NCI-H460 (cell line): ENCODE data around the gene PPP4R1. TPM values are rescaled to one million over a fixed set of nuclear protein-coding genes. Genes with fewer than 3 reads are reported as not detected.
A peak's percentile ranks its signal among the peaks of the same experiment; 100 is the strongest.

ENCODE experiments used
- DNase-seq: peaks from one replicate; pipeline ENCODE4 v3.0.0-alpha.2; 2016; ENCODE audit warnings: low read depth; ENCODE audit errors: extremely low read depth
- small RNA-seq, 2 experiments: library from RNA; depleted of rRNA; stranded (forward); fragments of <200 nt; gene quantifications; one replicate each; pipeline ENCODE3, GENCODE V24; 2014
- total RNA-seq: library from RNA; depleted of rRNA; stranded (reverse); fragments of >200 nt; shearing (Covaris generic); gene quantifications from 2 replicates; pipeline ENCODE4 v1.2.3, GENCODE V29; 2014; rRNA removed

PPP4R1 gene
- total RNA-seq, 1 experiment from 2014 or later, result 30.6 TPM

GRCh38 chr18:9517869-9518268 lies 96.5 kb downstream of the PPP4R1 start:
- no peak for DNase-seq

GRCh38 chr18:9516437-9517064 lies 97.8 kb downstream of the PPP4R1 start:
- DNase-seq, result peak; percentile 29

- DNase-seq, result no peak
These were observed 100.3 kb downstream of the PPP4R1 start for GRCh38 chr18:9513971-9514512.

GRCh38 chr18:9508446-9509025 lies 105.8 kb downstream of the PPP4R1 start:
- DNase-seq, result no peak

- DNase-seq, result no peak
These were observed 106.7 kb downstream of the PPP4R1 start for GRCh38 chr18:9507565-9508088.

GRCh38 chr18:9506046-9506792 lies 108.1 kb downstream of the PPP4R1 start:
- no peak for DNase-seq

Small RNA genes lying within 50 kb of the gene (small RNA-seq; reads per million reads assigned to genes)
- gene RNU2-27P (0 to 0.06 reads per million in 2 experiments), gene RNU6-903P (0 reads per million in 2 experiments)

Other genes with a start within 250 kb of the PPP4R1 start
- gene RALBP1, start 139.0 kb downstream of the PPP4R1 start, total RNA-seq, result 35.8 and 38.5 TPM in 2 replicates
- gene RAB31, start 93.7 kb upstream of the PPP4R1 start, total RNA-seq, result 63.7 and 66.9 TPM in 2 replicates